Calu3 (cell line): ENCODE results near the gene METTL15. TPM values are rescaled to one million over a fixed set of nuclear protein-coding genes. Genes with fewer than 3 reads are reported as not detected.

Experiments
- BruUV-seq: library from RNA; stranded (reverse); fragments of 400-500 nt; replicated peaks from 2 replicates; lab custom pipeline; 2021; lab: Mats Ljungman, UMichigan
- CTCF ChIA-PET: fragments of 300-600 bp; sonication (Branson Sonifier 250); formaldehyde crosslinking; loops from one replicate; lab custom pipeline; 2022; ENCODE audit warnings: antibody characterized with exemption; lab: Charles Lee
- DNase-seq: peaks from one replicate; pipeline ENCODE4 v3.0.0; 2022
- H3K27ac Mint-ChIP-seq: one replicate; pipeline ENCODE4 v1.8.0; 2022; ENCODE audit warnings: mixed read lengths; ENCODE audit not compliant: unreplicated experiment
- H3K27me3 Mint-ChIP-seq: one replicate; pipeline ENCODE4 v1.8.0; 2022; ENCODE audit warnings: mixed read lengths; ENCODE audit not compliant: unreplicated experiment
- H3K36me3 Mint-ChIP-seq: one replicate; pipeline ENCODE4 v1.8.0; 2022; ENCODE audit warnings: mild to moderate bottlenecking, moderate library complexity, mixed read lengths; ENCODE audit not compliant: insufficient read depth, unreplicated experiment
- H3K4me1 Mint-ChIP-seq: one replicate; pipeline ENCODE4 v1.8.0; 2022; ENCODE audit warnings: mild to moderate bottlenecking, low read depth, mixed read lengths; ENCODE audit not compliant: unreplicated experiment
- H3K4me3 Mint-ChIP-seq: one replicate; pipeline ENCODE4 v1.8.0; 2022; ENCODE audit warnings: mild to moderate bottlenecking, low read depth, moderate library complexity, mixed read lengths; ENCODE audit not compliant: unreplicated experiment
- H3K9me3 Mint-ChIP-seq: one replicate; pipeline ENCODE4 v1.8.0; 2022; ENCODE audit warnings: low read depth, mixed read lengths; ENCODE audit not compliant: unreplicated experiment
- intact Hi-C: fragments of 100-400 bp; cut with micrococcal nuclease; formaldehyde crosslinking; loops from one replicate; pipeline ENCODE4 v1.10.0; 2022; ENCODE audit not compliant: unreplicated experiment
- total RNA-seq: library from RNA; stranded (reverse); gene quantifications from 2 replicates; pipeline ENCODE4 v1.2.3, GENCODE V29; 2022
- TF ChIP-seq, protein P1 (sequence below): fragments of 200-600 bp; IDR thresholded peaks from one replicate; pipeline ENCODE4 v1.8.0; 2022; ENCODE audit warnings: antibody characterized with exemption; ENCODE audit not compliant: unreplicated experiment

Gene METTL15
- total RNA-seq, 1 experiment from 2014 or later, result 19.0 TPM

- H3K4me1 Mint-ChIP-seq, result peaks cover 24% of the 10 kb centered on the region
- no peak overlapping the region for H3K4me3 Mint-ChIP-seq
- no peaks in the 10 kb centered on the region for H3K36me3 Mint-ChIP-seq
- CTCF ChIA-PET, result no interaction called here
- H3K9me3 Mint-ChIP-seq, result no peaks in the 10 kb centered on the region
- no peaks in the 10 kb centered on the region for H3K27me3 Mint-ChIP-seq
- intact Hi-C loops, result no loop called here
- no peak for DNase-seq
- no peak overlapping the region for H3K27ac Mint-ChIP-seq
- no TSS peak for BruUV-seq
- TF ChIP-seq, protein P1, sequence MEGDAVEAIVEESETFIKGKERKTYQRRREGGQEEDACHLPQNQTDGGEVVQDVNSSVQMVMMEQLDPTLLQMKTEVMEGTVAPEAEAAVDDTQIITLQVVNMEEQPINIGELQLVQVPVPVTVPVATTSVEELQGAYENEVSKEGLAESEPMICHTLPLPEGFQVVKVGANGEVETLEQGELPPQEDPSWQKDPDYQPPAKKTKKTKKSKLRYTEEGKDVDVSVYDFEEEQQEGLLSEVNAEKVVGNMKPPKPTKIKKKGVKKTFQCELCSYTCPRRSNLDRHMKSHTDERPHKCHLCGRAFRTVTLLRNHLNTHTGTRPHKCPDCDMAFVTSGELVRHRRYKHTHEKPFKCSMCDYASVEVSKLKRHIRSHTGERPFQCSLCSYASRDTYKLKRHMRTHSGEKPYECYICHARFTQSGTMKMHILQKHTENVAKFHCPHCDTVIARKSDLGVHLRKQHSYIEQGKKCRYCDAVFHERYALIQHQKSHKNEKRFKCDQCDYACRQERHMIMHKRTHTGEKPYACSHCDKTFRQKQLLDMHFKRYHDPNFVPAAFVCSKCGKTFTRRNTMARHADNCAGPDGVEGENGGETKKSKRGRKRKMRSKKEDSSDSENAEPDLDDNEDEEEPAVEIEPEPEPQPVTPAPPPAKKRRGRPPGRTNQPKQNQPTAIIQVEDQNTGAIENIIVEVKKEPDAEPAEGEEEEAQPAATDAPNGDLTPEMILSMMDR, result no peak
Measured at GRCh38 chr11:28168718-28169117, 60.5 kb downstream of the METTL15 start.

- Mint-ChIP-seq H3K4me1 (peaks cover 24% of the 10 kb centered on the region), H3K4me3 (no peak overlapping the region), H3K27me3 (no peaks in the 10 kb centered on the region), H3K9me3 (no peaks in the 10 kb centered on the region), H3K36me3 (no peaks in the 10 kb centered on the region), H3K27ac (no peak overlapping the region)
- DNase-seq, result no peak
- CTCF ChIA-PET, result no interaction called here
- BruUV-seq, result no TSS peak
- intact Hi-C loops, result no loop called here
- TF ChIP-seq, protein P1, result no peak
Measured at GRCh38 chr11:28169816-28170215, 61.6 kb downstream of the METTL15 start.

DNA sequence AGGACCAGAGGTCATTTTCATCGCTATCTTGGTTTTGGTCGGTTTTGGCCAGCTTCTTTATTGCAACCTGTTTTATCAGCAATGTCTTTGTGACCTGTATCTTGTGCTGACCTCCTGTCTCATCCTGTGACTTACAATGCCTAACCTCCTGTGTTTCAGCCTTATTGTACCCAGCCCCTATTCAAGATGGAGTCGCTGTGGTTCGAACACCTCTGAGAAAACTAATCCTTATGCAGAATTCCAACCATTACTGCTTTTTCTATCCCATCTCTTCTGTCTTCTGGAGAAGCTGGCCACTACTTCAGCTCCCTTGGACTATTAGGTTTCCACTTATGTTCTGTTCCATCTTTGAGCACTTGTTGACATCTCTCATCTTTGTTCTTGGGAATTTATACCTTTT lies 62.6 kb downstream of the METTL15 start:
- peaks cover 24% of the 10 kb centered on the region for H3K4me1 Mint-ChIP-seq

GRCh38 chr11:28176351-28176750 lies 68.2 kb downstream of the METTL15 start:
- intact Hi-C loops, result no loop called here
- Mint-ChIP-seq H3K9me3 (no peaks in the 10 kb centered on the region), H3K27me3 (no peaks in the 10 kb centered on the region), H3K36me3 (no peaks in the 10 kb centered on the region), H3K4me1 (no peaks in the 10 kb centered on the region), H3K27ac (no peak overlapping the region), H3K4me3 (no peak overlapping the region)
- TF ChIP-seq, protein P1, result no peak
- CTCF ChIA-PET, result interaction anchor here (1.6 kb wide), 1 partner anchor 12 kb away, joined by 4 read pairs; no protein-coding TSS in a partner anchor
- BruUV-seq, result no TSS peak
- DNase-seq, result no peak

More for the DNA sequence above, 62.6 kb downstream of the METTL15 start:
- no peak for DNase-seq
- TF ChIP-seq, protein P1, result no peak
- Mint-ChIP-seq H3K36me3 (no peaks in the 10 kb centered on the region), H3K4me3 (no peak overlapping the region), H3K9me3 (no peaks in the 10 kb centered on the region), H3K27me3 (no peaks in the 10 kb centered on the region), H3K27ac (no peak overlapping the region)
- intact Hi-C loops, result no loop called here
- CTCF ChIA-PET, result no interaction called here
- BruUV-seq, result no TSS peak
